SK-N-SH treated with all-trans-retinoic acid at 6 μM for 48 hours (cell line): Measurements from ENCODE around the gene DTNB.
"Not testable (repeated sequence)": the region's sequence is repeated elsewhere in the genome, so short reads cannot be mapped to it uniquely, and the experiment has no call there.

ENCODE experiments used
- ATAC-seq: fragments of 200-7000 bp; cut with Tn5 transposase; 3 replicates; pipeline ENCODE4 v1.9.1; 2020; ENCODE audit warnings: mild to moderate bottlenecking, moderate library complexity
- ARNTL ChIP-seq: fragments of 450-650 bp; formaldehyde crosslinking; IDR thresholded peaks from 2 replicates; pipeline ENCODE4 v1.5.0; 2020; ENCODE audit warnings: low read depth, mild to moderate bottlenecking, moderate library complexity, borderline replicate concordance
- BACH2 ChIP-seq: fragments of 250-450 bp; sonication (Bioruptor Pico); IDR thresholded peaks from 2 replicates; pipeline ENCODE4 v1.9.0; 2021; ENCODE audit warnings: mild to moderate bottlenecking, borderline replicate concordance
- CREB5 ChIP-seq: fragments of 250-450 bp; sonication (Bioruptor Pico); IDR thresholded peaks from 2 replicates; pipeline ENCODE4 v1.5.1; 2020; ENCODE audit warnings: low read depth, mild to moderate bottlenecking, moderate library complexity
- CSDC2 ChIP-seq: fragments of 250-450 bp; sonication (Bioruptor Pico); IDR thresholded peaks from 2 replicates; pipeline ENCODE4 v1.5.0; 2020; ENCODE audit warnings: mild to moderate bottlenecking, moderate library complexity
- GLIS3 ChIP-seq: fragments of 250-450 bp; sonication (Bioruptor Pico); IDR thresholded peaks from 2 replicates; pipeline ENCODE4 v1.5.0; 2020; ENCODE audit warnings: mild to moderate bottlenecking, moderate library complexity
- OSR1 ChIP-seq: fragments of 250-450 bp; sonication (Bioruptor Pico); IDR thresholded peaks from 2 replicates; pipeline ENCODE4 v1.8.0; 2022; ENCODE audit warnings: moderate library complexity, mild to moderate bottlenecking, inconsistent platforms
- PATZ1 ChIP-seq: fragments of 250-450 bp; sonication (Bioruptor Pico); IDR thresholded peaks from 2 replicates; pipeline ENCODE4 v1.8.0; 2020; ENCODE audit warnings: mild to moderate bottlenecking, moderate library complexity, borderline replicate concordance
- POU6F1 ChIP-seq: fragments of 250-450 bp; sonication (Bioruptor Pico); IDR thresholded peaks from 2 replicates; pipeline ENCODE4 v1.8.0; 2021; ENCODE audit warnings: low read depth, mild to moderate bottlenecking, moderate library complexity, borderline replicate concordance
- PPARA ChIP-seq: fragments of 250-450 bp; sonication (Bioruptor Pico); IDR thresholded peaks from 2 replicates; pipeline ENCODE4 v1.5.0; 2020; ENCODE audit warnings: mild to moderate bottlenecking, borderline replicate concordance
- RARB ChIP-seq: fragments of 250-450 bp; sonication (Bioruptor Pico); IDR thresholded peaks from 2 replicates; pipeline ENCODE4 v1.8.0; 2021; ENCODE audit warnings: mild to moderate bottlenecking, moderate library complexity
- SNAI2 ChIP-seq: fragments of 250-450 bp; sonication (Bioruptor Pico); IDR thresholded peaks from 2 replicates; pipeline ENCODE4 v1.5.0; 2020; ENCODE audit warnings: mild to moderate bottlenecking, moderate library complexity
- TCF4 ChIP-seq: fragments of 250-450 bp; sonication (Bioruptor Pico); IDR thresholded peaks from 2 replicates; pipeline ENCODE4 v1.8.0; 2021; ENCODE audit warnings: mild to moderate bottlenecking, moderate library complexity, borderline replicate concordance
- TOX ChIP-seq: fragments of 250-450 bp; sonication (Bioruptor Pico); IDR thresholded peaks from 2 replicates; pipeline ENCODE4 v1.8.0; 2021; ENCODE audit warnings: mild to moderate bottlenecking, moderate library complexity, borderline replicate concordance
- TSHZ2 ChIP-seq: fragments of 250-450 bp; sonication (Bioruptor Pico); IDR thresholded peaks from 2 replicates; pipeline ENCODE4 v1.5.0; 2020; ENCODE audit warnings: mild to moderate bottlenecking, moderate library complexity
- ZC3H10 ChIP-seq: fragments of 250-450 bp; sonication (Bioruptor Pico); IDR thresholded peaks from 2 replicates; pipeline ENCODE4 v1.5.1; 2021; ENCODE audit warnings: mild to moderate bottlenecking, moderate library complexity
- ZFP3 ChIP-seq: fragments of 250-450 bp; sonication (Bioruptor Pico); IDR thresholded peaks from 2 replicates; pipeline ENCODE4 v1.5.0; 2020; ENCODE audit warnings: mild to moderate bottlenecking, moderate library complexity
- ZFP30 ChIP-seq: fragments of 450-650 bp; formaldehyde crosslinking; IDR thresholded peaks from 2 replicates; pipeline ENCODE4 v1.5.0; 2022; ENCODE audit warnings: mild to moderate bottlenecking, moderate library complexity
- ZNF565 ChIP-seq: fragments of 450-650 bp; formaldehyde crosslinking; conservative IDR thresholded peaks from 2 replicates; pipeline ENCODE4 v1.5.0; 2020; ENCODE audit warnings: low read depth, mild to moderate bottlenecking, moderate library complexity

DTNB gene

GRCh38 chr2:25666218-25666617 is 7.2 kb downstream of the DTNB start:
- TF ChIP-seq POU6F1 (no peak), RARB (no peak), ARNTL (CRISPR knock-in tag) (no peak), TOX (CRISPR knock-in tag) (no peak), TCF4 (CRISPR knock-in tag) (no peak), SNAI2 (no peak), ZFP3 (CRISPR knock-in tag) (no peak), ZC3H10 (CRISPR knock-in tag) (no peak), PATZ1 (CRISPR knock-in tag) (no peak), CREB5 (CRISPR knock-in tag) (no peak)
- ATAC-seq: no peak

- not testable (repeated sequence) for ATAC-seq
These were observed 7.9 kb downstream of the DTNB start for GRCh38 chr2:25665429-25665828.

- no peak for TF ChIP-seq TOX (CRISPR knock-in tag)
- TF ChIP-seq ZC3H10 (CRISPR knock-in tag): no peak
- TF ChIP-seq TSHZ2 (CRISPR knock-in tag): no peak
- TF ChIP-seq CREB5 (CRISPR knock-in tag): no peak
- no peak for TF ChIP-seq CSDC2 (CRISPR knock-in tag)
- no peak for TF ChIP-seq TCF4 (CRISPR knock-in tag)
- TF ChIP-seq GLIS3 (CRISPR knock-in tag): no peak
- TF ChIP-seq, all 23 proteins: peak for 0
- peak; percentile 33; the same call in 2 of the 3 replicates for ATAC-seq
These were observed 8.4 kb downstream of the DTNB start for GRCh38 chr2:25664965-25665307.

GRCh38 chr2:25664183-25664964 is 9.0 kb downstream of the DTNB start:
- peak; percentile 98 for ATAC-seq
- TF ChIP-seq ZC3H10 (CRISPR knock-in tag): no peak
- TF ChIP-seq ZFP30: no peak
- TF ChIP-seq CREB5 (CRISPR knock-in tag): no peak
- no peak for TF ChIP-seq ZNF565 (CRISPR knock-in tag)
- TF ChIP-seq OSR1 (CRISPR knock-in tag): no peak
- no peak for TF ChIP-seq ZFP3 (CRISPR knock-in tag)
- TF ChIP-seq CSDC2 (CRISPR knock-in tag): no peak
- TF ChIP-seq POU6F1: no peak
- TF ChIP-seq BACH2: no peak
- TF ChIP-seq RARB: no peak
- TF ChIP-seq GLIS3 (CRISPR knock-in tag): no peak
- TF ChIP-seq PPARA (CRISPR knock-in tag): no peak
